WTC11 (cell line): ENCODE data around the gene LBH.

Experiments used
- ATF1 ChIP-seq: sonication (generic); formaldehyde crosslinking; IDR thresholded peaks from 2 replicates; pipeline ENCODE4 v1.8.1; 2023; ENCODE audit warnings: mild to moderate bottlenecking, moderate library complexity, missing genetic modification reagents
- ATF3 ChIP-seq: sonication (generic); formaldehyde crosslinking; conservative IDR thresholded peaks from 2 replicates; pipeline ENCODE4 v1.8.1; 2022; ENCODE audit warnings: mild to moderate bottlenecking, missing genetic modification reagents
- ATF6 ChIP-seq: sonication (generic); formaldehyde crosslinking; IDR thresholded peaks from 2 replicates; pipeline ENCODE4 v1.8.1; 2023; ENCODE audit warnings: mild to moderate bottlenecking, missing genetic modification reagents
- CTCF ChIP-seq: fragments of 200-600 bp; IDR thresholded peaks from 2 replicates; pipeline ENCODE4 v1.8.0; 2022; ENCODE audit warnings: antibody characterized with exemption
- ETV6 ChIP-seq: sonication (generic); formaldehyde crosslinking; IDR thresholded peaks from 2 replicates; pipeline ENCODE4 v1.8.1; 2022; ENCODE audit warnings: mild to moderate bottlenecking, missing genetic modification reagents
- MXD4 ChIP-seq: fragments of 250-450 bp; sonication (Bioruptor Pico); IDR thresholded peaks from 2 replicates; pipeline ENCODE4 v1.8.0; 2021; ENCODE audit warnings: mild to moderate bottlenecking, moderate library complexity, borderline replicate concordance
- NR2C2 ChIP-seq: sonication (generic); formaldehyde crosslinking; IDR thresholded peaks from 2 replicates; pipeline ENCODE4 v1.8.0; 2022; ENCODE audit warnings: mild to moderate bottlenecking, missing genetic modification reagents
- PRDM15 ChIP-seq: sonication (generic); formaldehyde crosslinking; IDR thresholded peaks from 2 replicates; pipeline ENCODE4 v1.8.0; 2022; ENCODE audit warnings: missing genetic modification reagents
- ZNF263 ChIP-seq: sonication (generic); formaldehyde crosslinking; IDR thresholded peaks from 2 replicates; pipeline ENCODE4 v1.8.1; 2022; ENCODE audit warnings: low read depth, mild to moderate bottlenecking, moderate library complexity, missing genetic modification reagents

- TF ChIP-seq CTCF (no peak), ATF1 (CRISPR knock-in tag) (no peak), ATF3 (CRISPR knock-in tag) (no peak), PRDM15 (CRISPR knock-in tag) (no peak), NR2C2 (CRISPR knock-in tag) (no peak), ETV6 (no peak), ZNF263 (CRISPR knock-in tag) (no peak), ATF6 (CRISPR knock-in tag) (no peak), MXD4 (CRISPR knock-in tag) (no peak)
These were observed 17.3 kb upstream of the LBH start for GRCh38 chr2:30213907-30214463.
